ENCODE results near the gene EXOSC10. TPM values are rescaled to one million over a fixed set of nuclear protein-coding genes. Genes with fewer than 3 reads are reported as not detected.
"Not testable (repeated sequence)": the region's sequence is repeated elsewhere in the genome, so short reads cannot be mapped to it uniquely, and the experiment has no call there.

EXOSC10 gene
- total and polyA plus RNA-seq, 12 donors: 25.5 to 107 (median 41.1) TPM

DNA sequence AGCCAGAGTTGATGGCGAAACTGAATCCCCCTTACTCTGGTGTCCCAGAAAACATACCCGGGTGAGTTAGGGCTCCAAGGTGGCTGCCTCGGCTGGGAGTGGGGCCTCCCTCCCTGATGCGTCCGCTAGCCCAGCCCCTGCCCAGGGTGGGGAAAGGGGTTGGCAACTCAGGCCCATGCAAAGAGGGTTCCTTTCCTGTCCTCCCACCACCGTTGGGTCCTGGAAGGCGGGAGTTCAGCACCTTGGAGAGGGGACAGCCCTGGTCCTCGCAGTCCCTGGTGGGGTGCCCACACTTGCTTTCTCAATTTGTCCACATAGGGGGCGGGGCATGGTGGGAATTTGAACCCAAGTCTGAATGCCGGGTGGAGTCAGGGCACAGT is 45.9 kb downstream of the EXOSC10 start:
- Histone ChIP-seq H3K27me3 (no peaks in the 10 kb centered on the region), H3K36me3 (replicated peaks in 1 of 2) (peaks cover 0 to 23% of the 10 kb centered on the region in 2 donors), H3K27ac (no peak overlapping the region), H3K9me3 (replicated peaks in 1 of 3) (no peaks in the 10 kb centered on the region), H3K4me1 (replicated peaks in 1 of 2) (peaks cover 2 to 4% of the 10 kb centered on the region in 2 donors), H3K4me3 (no peak overlapping the region)
- DNase-seq: peak in 1 of 7 donors; percentile 40
- intact Hi-C loops (cut with DNase I): no loop called here
- 65 to 70% (median 68%) methylated on average over 2 to 10 of the region's 10 CpGs for WGBS, 4 donors
- TF ChIP-seq, protein P1, sequence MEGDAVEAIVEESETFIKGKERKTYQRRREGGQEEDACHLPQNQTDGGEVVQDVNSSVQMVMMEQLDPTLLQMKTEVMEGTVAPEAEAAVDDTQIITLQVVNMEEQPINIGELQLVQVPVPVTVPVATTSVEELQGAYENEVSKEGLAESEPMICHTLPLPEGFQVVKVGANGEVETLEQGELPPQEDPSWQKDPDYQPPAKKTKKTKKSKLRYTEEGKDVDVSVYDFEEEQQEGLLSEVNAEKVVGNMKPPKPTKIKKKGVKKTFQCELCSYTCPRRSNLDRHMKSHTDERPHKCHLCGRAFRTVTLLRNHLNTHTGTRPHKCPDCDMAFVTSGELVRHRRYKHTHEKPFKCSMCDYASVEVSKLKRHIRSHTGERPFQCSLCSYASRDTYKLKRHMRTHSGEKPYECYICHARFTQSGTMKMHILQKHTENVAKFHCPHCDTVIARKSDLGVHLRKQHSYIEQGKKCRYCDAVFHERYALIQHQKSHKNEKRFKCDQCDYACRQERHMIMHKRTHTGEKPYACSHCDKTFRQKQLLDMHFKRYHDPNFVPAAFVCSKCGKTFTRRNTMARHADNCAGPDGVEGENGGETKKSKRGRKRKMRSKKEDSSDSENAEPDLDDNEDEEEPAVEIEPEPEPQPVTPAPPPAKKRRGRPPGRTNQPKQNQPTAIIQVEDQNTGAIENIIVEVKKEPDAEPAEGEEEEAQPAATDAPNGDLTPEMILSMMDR (IDR thresholded peaks at IDR 0.05): no peak
- no peak for TF ChIP-seq POLR2A (IDR thresholded peaks at IDR 0.05)

DNA sequence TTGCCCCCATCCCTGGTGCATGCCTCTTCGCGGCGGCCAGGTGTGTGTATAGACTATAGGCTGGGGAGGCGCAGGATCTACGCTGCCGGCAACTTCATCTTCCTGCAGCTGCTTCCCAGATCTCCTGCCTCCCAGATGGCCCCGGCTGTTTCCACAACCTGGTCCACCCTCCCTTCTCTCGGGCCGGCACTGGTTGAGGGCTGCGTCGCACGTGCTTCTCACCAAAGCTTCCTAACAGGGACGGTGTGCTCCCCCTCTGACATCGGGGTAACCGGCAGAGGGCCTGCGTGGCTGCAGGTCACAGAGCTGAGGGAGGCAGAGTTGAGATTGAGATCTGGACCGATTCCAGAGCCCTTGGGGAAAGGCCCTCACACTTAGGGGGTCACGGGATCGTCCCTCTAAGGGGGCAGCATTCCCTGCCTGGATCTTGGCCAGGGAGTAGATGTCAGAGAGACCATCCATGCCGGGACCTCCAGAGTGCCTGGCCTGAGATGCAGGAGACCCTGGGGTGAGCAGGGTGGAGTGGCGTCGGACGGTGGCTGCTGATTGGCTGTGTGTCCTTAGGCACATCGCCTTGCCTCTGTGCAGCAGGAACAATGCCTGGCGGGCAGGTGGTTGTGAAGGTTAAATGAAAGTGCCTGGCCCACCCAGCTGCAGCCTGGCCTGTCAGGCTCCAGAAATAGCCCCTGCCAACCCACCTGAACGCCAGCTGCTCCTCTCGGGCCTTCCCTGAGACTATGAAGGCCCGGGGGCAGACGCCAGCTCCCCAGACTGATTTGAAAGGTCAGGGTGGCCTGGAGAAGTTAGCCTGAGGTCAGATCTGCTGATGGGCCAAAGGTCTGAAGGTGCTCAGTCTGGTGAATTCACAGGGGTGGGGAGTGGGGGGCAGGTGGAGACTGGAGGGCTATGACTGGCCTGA is 46.6 kb downstream of the EXOSC10 start:
- no peaks in the 10 kb centered on the region for H3K9me3 ChIP-seq (replicated peaks in 1 of 3)
- H3K27ac ChIP-seq: no peak overlapping the region
- TF ChIP-seq, protein P1 (IDR thresholded peaks at IDR 0.05): no peak
- no peak for TF ChIP-seq POLR2A (IDR thresholded peaks at IDR 0.05)
- WGBS, 4 donors: 19 to 58% (median 28%) methylated on average over 10 to 29 of the region's 29 CpGs
- intact Hi-C loops (cut with DNase I): no loop called here
- no peak overlapping the region for H3K4me3 ChIP-seq
- H3K4me1 ChIP-seq (replicated peaks in 1 of 2): no peaks in the 10 kb centered on the region
- no peak for DNase-seq
- H3K27me3 ChIP-seq: no peaks in the 10 kb centered on the region
- H3K36me3 ChIP-seq (replicated peaks in 1 of 2): peaks cover 0 to 23% of the 10 kb centered on the region in 2 donors

DNA sequence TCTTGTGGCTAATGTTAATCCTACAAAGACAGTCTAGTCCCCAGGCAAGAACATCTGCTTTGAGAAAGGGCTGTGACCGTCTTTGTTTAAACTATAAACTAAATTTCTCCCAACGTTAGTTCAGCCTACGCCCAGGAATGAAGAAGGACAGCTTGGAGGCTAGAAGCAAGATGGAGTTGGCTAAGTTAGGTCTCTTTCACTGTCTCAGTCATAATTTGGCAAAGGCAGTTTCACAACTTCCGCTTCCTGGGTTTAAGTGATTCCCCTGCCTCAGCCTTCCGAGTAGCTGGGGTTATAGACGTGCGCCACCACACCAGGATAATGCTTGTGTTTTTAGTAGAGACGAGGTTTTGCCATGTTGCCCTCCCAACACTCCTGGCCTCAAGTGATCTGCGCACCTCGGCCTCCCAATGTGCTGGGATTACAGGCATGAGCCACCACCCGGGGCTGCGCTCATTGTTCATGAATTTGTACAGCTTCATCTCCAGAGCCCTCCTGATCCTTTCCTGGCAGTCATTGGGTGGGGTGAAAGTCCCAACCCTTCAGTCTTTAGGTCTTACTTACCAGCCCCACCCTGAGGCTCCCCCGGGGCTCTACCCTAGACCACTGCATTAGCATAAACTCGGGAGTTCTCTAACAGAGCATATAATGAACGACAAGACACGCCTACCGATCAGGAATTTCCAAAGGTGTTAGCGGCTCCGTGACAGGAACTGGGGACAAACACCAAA is 47.7 kb downstream of the EXOSC10 start:
- intact Hi-C loops (cut with DNase I): no loop called here
- no peak for DNase-seq
- H3K9me3 ChIP-seq (replicated peaks in 1 of 3): no peaks in the 10 kb centered on the region
- no peaks in the 10 kb centered on the region for H3K27me3 ChIP-seq
- 65 to 74% (median 66%) methylated on average over 19 of the region's 19 CpGs for WGBS, 4 donors
- no peak for TF ChIP-seq POLR2A (IDR thresholded peaks at IDR 0.05)
- TF ChIP-seq, protein P1 (IDR thresholded peaks at IDR 0.05): no peak
- H3K4me1 ChIP-seq (replicated peaks in 1 of 2): no peaks in the 10 kb centered on the region
- H3K27ac ChIP-seq: no peak overlapping the region
- H3K36me3 ChIP-seq (replicated peaks in 1 of 2): peaks cover 0 to 21% of the 10 kb centered on the region in 2 donors
- no peak overlapping the region for H3K4me3 ChIP-seq

DNA sequence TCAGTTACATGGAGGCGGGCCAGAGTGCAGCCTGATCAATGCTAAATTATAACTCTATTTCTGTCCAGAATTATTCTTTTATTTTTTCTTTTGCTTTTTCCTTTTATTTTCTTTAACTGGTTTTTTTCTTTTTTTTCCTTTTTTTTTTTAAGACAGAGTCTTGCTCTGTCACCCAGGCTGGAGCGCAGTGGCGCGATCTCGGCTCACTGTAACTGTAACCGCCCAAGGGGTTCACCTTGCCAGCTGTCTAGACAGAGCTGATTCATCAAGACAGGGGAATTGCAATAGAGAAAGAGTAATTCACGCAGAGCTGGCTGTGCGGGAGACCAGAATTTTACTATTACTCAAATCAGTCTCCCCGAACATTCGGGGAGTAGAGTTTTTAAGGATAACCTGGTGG is 48.5 kb downstream of the EXOSC10 start:
- H3K36me3 ChIP-seq (replicated peaks in 1 of 2): peaks cover 0 to 13% of the 10 kb centered on the region in 2 donors
- H3K4me3 ChIP-seq; H3K4me1 ChIP-seq (replicated peaks in 1 of 2); H3K9me3 ChIP-seq (replicated peaks in 1 of 3); intact Hi-C loops (cut with DNase I); DNase-seq; H3K27ac ChIP-seq; H3K27me3 ChIP-seq: not testable (repeated sequence)
- WGBS, 4 donors: 86 to 89% (median 87%) methylated on average over 10 of the region's 10 CpGs

All from adrenal gland (tissue), 12 donors.